ENCODE data around the gene ROGDI. TPM values are rescaled to one million over a fixed set of nuclear protein-coding genes. Genes with fewer than 3 reads are reported as not detected.

ROGDI gene
- total RNA-seq, 4 donors from 2014 or later = 5.5 to 9.3 (median 8.0) TPM

DNA sequence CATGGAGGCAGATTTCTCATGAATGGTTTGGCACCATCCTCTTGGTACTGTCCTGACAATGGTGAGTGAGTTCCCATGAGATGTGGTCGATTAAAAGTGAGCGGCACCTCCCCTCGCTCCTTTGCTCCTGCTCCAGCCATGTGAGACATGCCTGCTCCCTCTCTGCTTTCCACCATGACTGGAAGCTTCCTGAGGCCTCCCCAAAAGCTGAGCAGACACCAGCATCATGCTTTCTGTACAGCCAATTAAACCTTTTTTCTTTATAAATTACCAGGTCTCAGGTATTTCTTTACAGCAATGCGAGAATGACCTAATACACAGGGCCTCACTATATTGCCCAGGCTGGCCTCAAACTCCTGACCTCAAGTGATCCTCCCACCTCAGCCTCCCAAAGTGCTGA, 47.6 kb downstream of the ROGDI start:
- DNase-seq (ENCODE audit: low spot score) = no peak
- no peak for ATAC-seq (ENCODE audit: low FRiP score)
- TF ChIP-seq, protein P1, sequence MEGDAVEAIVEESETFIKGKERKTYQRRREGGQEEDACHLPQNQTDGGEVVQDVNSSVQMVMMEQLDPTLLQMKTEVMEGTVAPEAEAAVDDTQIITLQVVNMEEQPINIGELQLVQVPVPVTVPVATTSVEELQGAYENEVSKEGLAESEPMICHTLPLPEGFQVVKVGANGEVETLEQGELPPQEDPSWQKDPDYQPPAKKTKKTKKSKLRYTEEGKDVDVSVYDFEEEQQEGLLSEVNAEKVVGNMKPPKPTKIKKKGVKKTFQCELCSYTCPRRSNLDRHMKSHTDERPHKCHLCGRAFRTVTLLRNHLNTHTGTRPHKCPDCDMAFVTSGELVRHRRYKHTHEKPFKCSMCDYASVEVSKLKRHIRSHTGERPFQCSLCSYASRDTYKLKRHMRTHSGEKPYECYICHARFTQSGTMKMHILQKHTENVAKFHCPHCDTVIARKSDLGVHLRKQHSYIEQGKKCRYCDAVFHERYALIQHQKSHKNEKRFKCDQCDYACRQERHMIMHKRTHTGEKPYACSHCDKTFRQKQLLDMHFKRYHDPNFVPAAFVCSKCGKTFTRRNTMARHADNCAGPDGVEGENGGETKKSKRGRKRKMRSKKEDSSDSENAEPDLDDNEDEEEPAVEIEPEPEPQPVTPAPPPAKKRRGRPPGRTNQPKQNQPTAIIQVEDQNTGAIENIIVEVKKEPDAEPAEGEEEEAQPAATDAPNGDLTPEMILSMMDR (IDR thresholded peaks at IDR 0.05) = no peak

DNA sequence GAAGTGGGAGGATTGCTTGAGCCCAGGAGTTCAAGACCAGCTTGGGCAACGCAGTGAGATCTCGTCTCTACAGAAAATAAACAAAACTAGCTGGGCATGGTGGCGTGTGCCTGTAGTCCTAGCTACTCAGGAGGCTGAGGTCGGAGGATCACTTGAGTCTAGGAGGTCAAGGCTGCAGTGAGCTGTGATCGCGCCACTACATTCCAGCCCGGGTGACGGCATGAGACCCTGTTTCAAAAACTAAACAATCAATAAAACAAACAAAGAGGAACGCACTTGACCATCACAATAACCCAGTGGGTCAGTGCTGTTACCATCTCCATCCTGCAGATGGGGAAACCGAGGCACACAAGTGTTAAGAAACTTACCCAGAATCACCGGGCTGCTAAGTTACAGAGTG, 49.2 kb downstream of the ROGDI start:
- TF ChIP-seq, protein P1 (IDR thresholded peaks at IDR 0.05) = no peak
- ATAC-seq (ENCODE audit: low FRiP score) (no peak), DNase-seq (ENCODE audit: low spot score) (no peak)

DNA sequence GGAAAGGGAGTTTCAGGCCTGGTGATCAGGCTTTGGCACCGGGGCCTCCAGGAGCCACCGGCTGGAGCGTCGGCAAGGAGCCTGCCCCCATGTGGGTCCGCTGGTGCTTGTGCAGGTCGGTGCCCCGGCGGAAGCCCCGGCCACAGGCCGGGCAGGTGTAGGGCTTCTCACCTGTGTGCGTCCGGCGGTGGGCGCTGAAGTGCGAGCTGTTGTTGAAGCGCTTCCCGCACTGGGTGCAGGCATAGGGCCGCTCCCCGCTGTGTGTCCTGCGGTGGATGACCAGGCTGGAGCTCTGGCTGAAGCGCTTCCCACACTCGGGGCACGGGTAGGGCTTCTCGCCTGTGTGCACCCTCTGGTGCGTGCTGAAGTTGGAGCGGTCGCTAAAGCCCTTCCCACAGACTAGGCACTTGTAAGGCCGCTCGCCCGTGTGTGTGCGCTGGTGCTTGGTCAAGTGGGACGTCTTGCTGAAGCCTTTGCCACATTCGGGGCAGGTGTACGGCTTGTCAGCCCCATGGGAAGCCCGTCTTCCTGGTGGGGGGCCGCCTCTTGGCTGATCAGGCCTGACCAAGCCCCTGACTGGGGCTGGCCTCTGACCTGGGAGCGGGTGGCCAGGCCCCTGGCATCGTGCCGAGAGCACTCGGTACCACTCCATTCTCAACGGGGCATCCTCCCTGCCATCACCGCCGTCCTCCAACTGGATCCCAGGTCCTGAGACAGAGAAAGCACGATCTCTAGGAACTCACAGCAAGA, 49.9 kb downstream of the ROGDI start:
- TF ChIP-seq, protein P1 (IDR thresholded peaks at IDR 0.05) = no peak
- no peak for ATAC-seq (ENCODE audit: low FRiP score)
- no peak for DNase-seq (ENCODE audit: low spot score)

DNA sequence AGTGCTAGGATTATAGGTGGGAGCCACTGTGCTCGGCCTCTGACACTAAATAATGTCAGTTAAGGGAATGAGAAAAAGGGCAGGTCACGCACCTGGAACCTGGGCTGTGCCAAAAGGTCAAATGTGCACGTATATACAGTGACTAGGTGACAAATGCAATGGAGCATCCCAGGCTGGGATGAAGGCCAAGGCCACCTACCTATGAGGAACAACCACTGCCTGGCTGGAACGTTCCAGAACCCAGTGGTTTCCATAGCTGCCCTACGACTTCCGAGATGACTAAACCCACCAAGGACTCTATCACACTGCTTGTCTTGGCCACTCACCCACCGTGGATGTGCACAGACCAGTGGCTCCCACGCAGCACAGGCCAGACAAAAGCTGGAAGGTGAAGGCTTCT, 51.5 kb downstream of the ROGDI start:
- DNase-seq (ENCODE audit: low spot score) (no peak), ATAC-seq (ENCODE audit: low FRiP score) (no peak)
- TF ChIP-seq, protein P1 (IDR thresholded peaks at IDR 0.05) = no peak

DNA sequence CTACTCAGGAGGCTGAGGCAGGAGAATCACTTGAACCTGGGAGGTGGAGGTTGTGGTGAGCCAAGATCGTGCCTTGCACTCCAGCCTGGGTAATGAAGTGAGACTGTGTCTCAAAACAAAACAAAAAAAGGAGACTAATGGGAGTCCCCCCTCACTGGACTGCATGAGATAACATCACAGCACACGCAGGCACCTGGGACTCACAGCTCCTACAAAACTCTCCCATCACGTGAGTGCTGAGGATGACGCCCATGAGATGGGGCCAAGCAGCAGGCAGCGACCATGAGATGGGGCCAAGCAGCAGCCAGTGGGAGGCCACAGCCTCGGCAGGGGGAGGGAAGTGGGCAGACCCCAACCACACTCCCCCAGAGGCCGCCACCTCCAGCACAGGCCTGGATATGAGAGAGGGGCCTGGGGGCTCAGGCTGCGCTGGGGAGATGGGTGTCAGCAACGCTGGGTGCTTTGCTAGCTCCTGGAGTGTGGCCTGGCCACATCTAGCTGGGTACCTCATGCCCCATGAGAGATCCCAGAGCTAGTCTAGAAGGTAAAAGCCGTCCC, 52.7 kb downstream of the ROGDI start:
- ATAC-seq (ENCODE audit: low FRiP score) = no peak
- DNase-seq (ENCODE audit: low spot score) = no peak
- TF ChIP-seq, protein P1 (IDR thresholded peaks at IDR 0.05) = no peak

DNA sequence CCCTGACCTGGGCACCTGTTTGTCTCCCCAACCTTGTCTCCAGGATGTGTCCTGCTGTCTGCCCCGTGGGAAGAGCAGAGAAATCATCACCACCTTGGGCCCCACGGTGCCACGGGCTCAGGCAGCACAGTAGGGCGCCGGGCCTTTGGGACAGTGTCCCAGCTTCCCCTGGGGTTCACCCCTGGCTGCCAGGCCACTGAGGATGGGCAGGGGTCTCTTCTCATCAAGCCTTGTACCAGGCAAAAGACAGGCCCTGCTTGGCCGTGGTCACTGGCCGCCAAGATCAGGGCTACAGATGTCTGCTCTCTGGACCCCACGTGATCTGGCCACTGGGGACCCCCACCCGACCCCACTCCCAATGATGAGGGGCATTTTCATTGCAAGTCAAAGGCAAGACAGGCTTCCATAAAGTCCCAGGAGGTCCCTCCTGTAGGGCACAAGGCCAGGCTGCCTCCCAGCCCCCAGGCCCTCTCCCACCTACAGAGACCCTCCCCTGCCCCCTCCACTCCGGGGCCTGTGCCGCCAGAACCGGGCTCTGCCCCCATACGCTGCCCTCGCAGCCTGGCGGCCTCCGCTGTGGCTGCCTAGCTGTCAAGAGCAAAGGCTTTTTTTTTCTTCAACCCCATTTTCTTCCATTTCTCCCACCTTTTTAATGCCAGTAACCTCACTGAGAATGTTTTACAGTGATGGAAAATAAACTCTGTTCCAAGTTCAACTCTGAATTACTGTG, 53.6 kb downstream of the ROGDI start:
- DNase-seq (ENCODE audit: low spot score) (no peak), ATAC-seq (ENCODE audit: low FRiP score) (no peak)
- TF ChIP-seq, protein P1 (IDR thresholded peaks at IDR 0.05) = no peak
